HUES64 (cell line): ENCODE measurements around the gene FBXO5.
"Not testable (repeated sequence)": the region's sequence is repeated elsewhere in the genome, so short reads cannot be mapped to it uniquely, and the experiment has no call there.

Experiments
- H3K27ac ChIP-seq: 2 replicates; pipeline ENCODE4 v1.7.0; 2013; ENCODE audit warnings: low read depth, low read length, inconsistent platforms
- H3K27me3 ChIP-seq: 2 replicates; pipeline ENCODE4 v1.6.1; 2013; ENCODE audit warnings: mild to moderate bottlenecking, low read length; ENCODE audit not compliant: insufficient read depth
- H3K36me3 ChIP-seq: 2 replicates; pipeline ENCODE4 v1.6.1; 2013; ENCODE audit warnings: mild to moderate bottlenecking, low read length; ENCODE audit not compliant: insufficient read depth
- H3K4me1 ChIP-seq: 2 replicates; pipeline ENCODE4 v1.6.1; 2013; ENCODE audit warnings: mild to moderate bottlenecking, low read length, moderate library complexity; ENCODE audit not compliant: insufficient read depth
- H3K4me3 ChIP-seq: 2 replicates; pipeline ENCODE4 v1.5.1; 2013; ENCODE audit warnings: mild to moderate bottlenecking, low read length, moderate library complexity
- H3K9ac ChIP-seq: 2 replicates; pipeline ENCODE4 v1.6.1; 2013; ENCODE audit warnings: mild to moderate bottlenecking, low read depth, low read length
- H3K9me3 ChIP-seq: 2 replicates; pipeline ENCODE4 v1.6.1; 2013; ENCODE audit warnings: low read depth, low read length; ENCODE audit not compliant: insufficient read depth
- WGBS: fragments of 150-250, 120-280 bp; methylation state at CpG from one replicate; pipeline ENCODE4 v1.1.7; 2013; ENCODE audit warnings: missing lambda C conversion rate; 5-methylcytosine and 5-hydroxymethylcytosine counted together

The FBXO5 gene

GRCh38 chr6:152975204-152975915, 7.5 kb downstream of the FBXO5 start:
- no peaks in the 10 kb centered on the region for H3K27me3 ChIP-seq
- H3K9ac ChIP-seq, result no peak overlapping the region
- H3K27ac ChIP-seq, result no peak overlapping the region
- no peak overlapping the region for H3K4me3 ChIP-seq
- peaks cover 98% of the 10 kb centered on the region for H3K36me3 ChIP-seq
- H3K9me3 ChIP-seq, result no peaks in the 10 kb centered on the region
- peaks cover 43% of the 10 kb centered on the region for H3K4me1 ChIP-seq
- 96% methylated on average over 4 of the region's 4 CpGs for WGBS

DNA sequence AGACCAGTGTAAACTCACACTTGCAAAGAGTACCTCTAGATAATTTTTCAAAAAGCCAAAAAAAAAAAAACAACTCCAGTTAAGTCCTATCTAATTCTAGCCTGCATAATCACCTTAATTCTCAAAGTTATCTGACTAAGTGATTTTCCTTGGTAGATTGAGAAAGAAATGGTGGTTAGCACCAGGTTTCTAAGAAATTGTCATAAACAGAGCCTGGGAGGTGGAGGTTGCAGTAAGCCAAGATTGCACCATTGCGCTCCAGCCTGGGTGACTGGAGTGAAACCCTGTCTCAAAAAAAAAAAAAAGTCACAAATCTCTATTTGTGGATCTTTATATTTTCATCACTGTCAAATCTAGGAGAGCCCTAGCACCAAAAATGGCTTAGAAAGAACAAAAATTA, 8.9 kb downstream of the FBXO5 start:
- Histone ChIP-seq H3K36me3 (peaks cover 96% of the 10 kb centered on the region), H3K27ac (no peak overlapping the region), H3K27me3 (no peaks in the 10 kb centered on the region), H3K4me1 (peaks cover 29% of the 10 kb centered on the region), H3K9me3 (no peaks in the 10 kb centered on the region), H3K9ac (no peak overlapping the region), H3K4me3 (no peak overlapping the region)
- 100% methylated on average over 1 of the region's 1 CpG for WGBS

- Histone ChIP-seq H3K36me3 (peaks cover 57% of the 10 kb centered on the region), H3K27ac (no peak overlapping the region), H3K9ac (no peak overlapping the region), H3K4me1 (peaks cover 4% of the 10 kb centered on the region; the same call in 1 of the 2 replicates), H3K27me3 (no peaks in the 10 kb centered on the region), H3K9me3 (no peaks in the 10 kb centered on the region), H3K4me3 (no peak overlapping the region)
- 95% methylated on average over 6 of the region's 6 CpGs for WGBS
Measured at GRCh38 chr6:152969688-152970418, 13.0 kb downstream of the FBXO5 start.

DNA sequence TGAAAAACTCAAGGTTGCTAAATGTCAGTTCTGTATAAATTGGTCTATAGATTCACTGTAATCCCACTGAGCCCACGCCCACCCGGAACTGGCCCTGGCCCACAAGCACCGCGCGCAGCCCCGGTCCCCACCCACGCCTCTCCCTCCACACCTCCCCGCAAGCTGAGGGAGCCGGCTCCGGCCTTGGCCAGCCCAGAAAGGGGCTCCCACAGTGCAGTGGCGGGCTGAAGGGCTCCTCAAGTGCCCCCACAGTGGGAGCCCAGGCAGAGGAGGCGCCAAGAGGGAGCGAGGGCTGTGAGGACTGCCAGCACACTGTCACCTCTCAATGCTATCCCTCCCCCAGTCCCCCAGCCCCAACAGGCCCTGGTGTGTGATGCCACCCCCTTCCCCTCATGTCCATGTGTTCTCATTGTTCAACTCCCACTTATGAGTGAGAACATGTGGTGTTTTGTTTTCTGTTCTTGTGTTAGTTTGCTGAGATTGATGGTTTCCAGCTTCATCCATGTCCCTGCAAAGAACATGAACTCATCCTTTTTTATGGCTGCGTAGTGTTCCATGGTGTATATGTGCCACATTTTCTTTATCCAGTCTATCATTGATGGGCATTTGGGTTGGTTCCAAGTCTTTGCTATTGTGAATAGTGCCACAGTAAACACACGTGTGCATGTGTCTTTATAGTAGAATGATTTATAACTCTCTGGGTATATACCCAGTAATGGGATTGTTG, 16.5 kb downstream of the FBXO5 start:
- not testable (repeated sequence) for H3K4me3 ChIP-seq, H3K9ac ChIP-seq, H3K4me1 ChIP-seq, H3K27ac ChIP-seq, H3K27me3 ChIP-seq, H3K9me3 ChIP-seq
- peaks cover 21% of the 10 kb centered on the region for H3K36me3 ChIP-seq
- WGBS, result 92% methylated on average over 14 of the region's 15 CpGs

GRCh38 chr6:152959333-152959732, 23.5 kb downstream of the FBXO5 start:
- WGBS, result 96% methylated on average over 24 of the region's 24 CpGs
- Histone ChIP-seq H3K27me3 (no peaks in the 10 kb centered on the region), H3K4me3 (no peak overlapping the region), H3K27ac (no peak overlapping the region), H3K9ac (no peak overlapping the region), H3K9me3 (no peaks in the 10 kb centered on the region), H3K36me3 (no peaks in the 10 kb centered on the region), H3K4me1 (no peaks in the 10 kb centered on the region)

DNA sequence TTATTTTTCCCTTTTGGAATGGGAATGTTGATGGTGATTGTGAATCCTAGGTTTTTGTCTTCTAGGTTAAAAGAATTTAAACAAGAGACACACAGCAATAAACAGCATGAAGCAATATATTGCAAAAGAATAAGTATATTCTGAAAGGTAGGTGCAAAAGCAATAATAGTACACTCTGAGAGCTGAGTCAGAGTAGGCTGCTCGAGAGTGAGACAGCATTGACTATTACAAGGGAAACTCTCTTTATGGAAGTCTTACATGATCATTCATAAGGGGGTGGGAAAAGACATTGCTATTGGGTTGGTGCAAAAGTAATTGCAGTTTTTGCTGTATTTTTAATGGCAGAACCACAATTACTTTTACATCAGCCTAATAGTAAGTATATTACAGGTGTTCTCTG, 25.0 kb downstream of the FBXO5 start:
- Histone ChIP-seq H3K9me3 (no peaks in the 10 kb centered on the region), H3K36me3 (no peaks in the 10 kb centered on the region), H3K9ac (no peak overlapping the region), H3K27ac (no peak overlapping the region), H3K27me3 (no peaks in the 10 kb centered on the region), H3K4me1 (peaks cover 3% of the 10 kb centered on the region), H3K4me3 (no peak overlapping the region)
- 91% methylated on average over 1 of the region's 1 CpG for WGBS

DNA sequence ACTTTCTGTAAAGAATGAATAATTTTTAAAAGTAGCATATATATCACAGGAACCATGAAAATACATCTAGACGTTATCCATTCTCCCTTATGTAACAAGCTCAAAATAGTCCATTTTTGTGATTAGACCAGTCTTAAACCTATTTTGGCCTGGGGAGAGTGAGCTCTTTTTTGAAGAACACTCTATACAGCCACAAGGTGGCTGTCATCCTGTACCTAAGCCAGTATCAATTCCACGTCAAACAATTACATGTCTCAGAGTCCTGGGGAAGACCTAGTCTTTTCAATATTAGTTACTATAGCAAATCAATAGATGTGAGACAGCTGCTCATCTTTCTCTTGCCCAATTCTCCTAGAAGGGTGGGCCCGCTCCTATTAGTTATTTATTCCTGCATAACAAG, 28.4 kb downstream of the FBXO5 start:
- Histone ChIP-seq H3K27ac (no peak overlapping the region), H3K4me3 (no peak overlapping the region), H3K27me3 (no peaks in the 10 kb centered on the region), H3K36me3 (no peaks in the 10 kb centered on the region), H3K9ac (no peak overlapping the region), H3K4me1 (peaks cover 15% of the 10 kb centered on the region), H3K9me3 (no peaks in the 10 kb centered on the region)
- WGBS, result 80% methylated on average over 2 of the region's 3 CpGs

GRCh38 chr6:152952866-152953509, 29.9 kb downstream of the FBXO5 start:
- H3K27ac ChIP-seq, result no peak overlapping the region
- peaks cover 15% of the 10 kb centered on the region for H3K4me1 ChIP-seq
- no peaks in the 10 kb centered on the region for H3K36me3 ChIP-seq
- 91% methylated on average over 7 of the region's 7 CpGs for WGBS
- H3K9ac ChIP-seq, result no peak overlapping the region
- H3K4me3 ChIP-seq, result no peak overlapping the region
- no peaks in the 10 kb centered on the region for H3K9me3 ChIP-seq
- H3K27me3 ChIP-seq, result no peaks in the 10 kb centered on the region

GRCh38 chr6:152952045-152952444, 30.8 kb downstream of the FBXO5 start:
- no peaks in the 10 kb centered on the region for H3K27me3 ChIP-seq
- no peak overlapping the region; the same call in 1 of the 2 replicates for H3K4me3 ChIP-seq
- H3K9me3 ChIP-seq, result no peaks in the 10 kb centered on the region
- no CpG with 5 or more reads among the region's 1 CpG for WGBS
- no peak overlapping the region for H3K9ac ChIP-seq
- no peaks in the 10 kb centered on the region for H3K36me3 ChIP-seq
- peaks cover 18% of the 10 kb centered on the region for H3K4me1 ChIP-seq
- no peak overlapping the region for H3K27ac ChIP-seq

DNA sequence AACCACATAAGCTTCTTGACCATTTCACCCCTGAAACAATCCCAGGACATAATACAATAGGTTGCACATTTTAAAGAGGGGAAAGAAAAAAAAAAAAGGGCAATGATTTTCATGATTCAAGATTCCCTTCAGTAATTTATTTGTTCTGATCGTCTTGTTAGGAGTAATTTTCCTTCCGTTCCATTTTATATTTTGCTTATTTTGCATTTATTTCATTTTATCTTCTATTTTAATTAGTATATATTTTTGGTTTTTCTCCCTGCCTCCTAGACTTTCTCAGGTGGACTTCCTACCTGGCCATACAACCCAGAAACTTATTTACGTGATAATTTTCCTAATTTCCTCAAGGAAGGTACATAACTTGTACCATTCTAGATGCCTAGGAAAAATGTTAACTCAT, 32.6 kb downstream of the FBXO5 start:
- no peak overlapping the region for H3K4me3 ChIP-seq
- no peak overlapping the region for H3K9ac ChIP-seq
- no peaks in the 10 kb centered on the region for H3K36me3 ChIP-seq
- H3K27ac ChIP-seq, result no peak overlapping the region
- H3K4me1 ChIP-seq, result peaks cover 22% of the 10 kb centered on the region
- WGBS, result 83% methylated on average over 1 of the region's 3 CpGs
- no peaks in the 10 kb centered on the region for H3K9me3 ChIP-seq
- no peaks in the 10 kb centered on the region for H3K27me3 ChIP-seq
